Measurements from ENCODE around the gene CRACDL.

The CRACDL gene

DNA sequence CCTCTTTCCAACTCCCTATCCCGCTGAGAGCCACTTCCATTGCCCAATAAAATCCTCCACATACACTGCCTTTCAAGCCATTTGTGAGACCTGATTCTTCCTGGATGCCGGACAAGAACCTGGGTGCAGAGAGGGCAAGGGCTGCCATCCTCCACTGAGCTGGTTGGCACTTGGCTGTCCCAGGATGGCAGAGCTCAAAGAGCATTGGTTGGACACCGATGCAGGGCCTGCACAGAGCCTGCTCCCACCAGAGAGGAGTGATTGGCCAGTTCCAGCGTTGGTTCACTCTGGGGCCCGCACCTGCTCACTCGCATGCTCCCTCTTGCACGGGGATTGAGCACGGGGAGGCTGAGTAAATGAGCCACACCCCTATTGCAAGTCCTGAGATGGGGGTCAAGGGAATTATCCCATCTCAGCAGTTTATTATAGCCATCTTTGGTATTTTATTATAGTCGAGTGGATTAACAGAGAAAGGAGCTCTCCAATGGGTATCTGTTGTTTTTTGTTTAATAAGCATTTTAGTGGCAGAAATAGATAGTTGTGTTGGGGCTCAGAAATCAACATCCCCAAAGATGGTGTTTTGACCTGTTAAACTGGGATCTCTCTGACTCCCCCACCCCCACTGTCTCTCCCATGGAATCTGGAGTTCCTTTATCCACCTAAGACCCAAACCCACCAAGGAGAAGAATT, 185.3 kb downstream of the CRACDL start:
- DNase-seq (ENCODE audit: low spot score), result no peak

DNA sequence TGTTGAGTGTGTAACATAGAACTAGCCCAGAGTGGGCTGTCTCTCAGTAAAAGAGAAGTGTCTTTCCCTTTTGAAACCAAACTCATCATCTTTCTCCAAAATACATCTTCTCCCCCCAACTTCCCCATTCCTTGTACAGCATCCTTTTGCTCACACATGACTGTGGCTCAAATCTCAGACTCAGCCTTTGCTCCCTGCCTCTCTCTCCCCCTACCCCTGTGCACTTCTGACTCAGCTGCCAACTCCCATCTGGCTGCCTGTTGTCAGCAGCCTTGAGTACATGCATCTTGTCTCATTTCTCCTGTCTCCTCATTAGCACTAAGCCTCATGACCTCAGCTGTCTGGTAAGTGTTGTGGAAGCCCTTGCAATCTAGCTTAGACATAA, 187.0 kb downstream of the CRACDL start:
- peak; percentile 83 for DNase-seq (ENCODE audit: low spot score)

DNA sequence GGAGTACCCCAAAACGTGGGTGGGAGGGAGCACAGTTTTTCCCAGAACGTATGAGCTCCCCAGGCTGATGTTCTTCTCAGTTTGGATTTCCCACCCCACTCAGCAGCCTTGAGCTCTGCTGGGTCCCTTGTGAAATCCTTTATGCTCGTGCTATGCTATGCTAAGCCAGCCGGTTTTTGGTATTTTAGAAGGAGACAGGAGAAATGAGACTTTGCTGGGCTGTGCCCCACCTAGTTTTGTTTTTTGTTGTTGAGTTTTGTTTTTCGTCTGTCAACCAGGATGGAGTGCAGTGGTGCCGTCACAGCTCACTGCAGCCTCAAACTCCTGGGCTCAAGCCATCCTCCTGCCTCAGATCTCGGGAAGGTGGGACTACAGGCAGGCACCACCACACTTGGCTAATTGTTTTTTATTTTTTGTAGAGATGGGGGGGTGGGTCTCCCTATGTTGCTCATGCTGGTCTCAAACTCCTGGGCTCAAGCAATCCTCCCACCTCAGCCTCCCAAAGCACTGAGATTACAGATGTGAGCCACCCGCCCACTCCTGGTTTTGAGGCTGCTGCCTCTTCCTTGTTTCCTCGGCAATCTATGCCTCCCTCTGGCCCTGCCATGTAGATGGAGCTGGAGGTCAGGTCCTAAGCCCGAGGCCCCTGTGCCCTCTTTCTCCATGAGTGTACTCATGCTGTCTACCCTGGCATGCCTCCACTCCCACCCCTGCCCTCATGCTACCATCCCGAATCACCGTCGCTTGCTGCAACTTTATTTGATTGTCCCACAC, 187.5 kb downstream of the CRACDL start:
- no peak for DNase-seq (ENCODE audit: low spot score)

- no peak for DNase-seq (ENCODE audit: low spot score)
Measured at GRCh38 chr2:98747888-98748287, 188.1 kb downstream of the CRACDL start.

DNA sequence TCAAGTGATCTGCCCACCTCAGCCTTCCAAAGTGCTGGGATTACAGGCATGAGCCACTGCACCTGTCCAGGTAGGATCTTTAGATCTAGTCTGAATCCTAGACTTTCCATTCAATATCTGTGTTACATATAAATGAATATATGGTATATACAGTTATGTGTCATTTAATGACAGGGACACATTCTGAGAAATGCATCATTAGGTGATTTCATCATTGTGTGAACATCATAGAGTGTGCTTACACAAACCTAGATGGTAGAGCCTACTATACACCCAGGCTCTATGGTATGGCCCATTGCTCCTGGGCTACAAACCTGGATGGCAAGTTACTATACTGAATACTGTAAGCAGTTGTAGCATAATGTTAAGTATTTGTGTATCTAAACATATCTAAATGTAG, 189.6 kb downstream of the CRACDL start:
- no peak for DNase-seq (ENCODE audit: low spot score)

DNA sequence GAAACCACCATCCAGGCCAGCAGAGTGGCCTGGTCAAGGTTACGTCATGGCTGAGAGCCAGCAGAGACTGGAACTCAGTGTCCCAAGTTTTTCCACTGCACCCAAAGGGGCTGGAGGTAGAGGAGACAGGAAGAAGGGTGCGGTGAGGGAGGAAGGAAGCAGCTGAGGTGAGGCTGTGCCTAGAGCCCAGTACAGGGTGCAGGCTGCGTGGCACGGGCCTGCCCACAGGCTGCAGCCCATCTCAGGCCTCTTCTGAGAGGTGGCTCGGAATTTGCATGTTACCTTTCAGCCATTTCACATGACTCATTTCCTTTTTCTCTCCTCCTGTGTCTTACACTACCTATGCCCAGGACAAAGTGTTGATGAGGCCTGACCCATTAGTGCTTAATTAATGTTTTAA, 191.4 kb downstream of the CRACDL start:
- DNase-seq (ENCODE audit: low spot score), result no peak
